ENCODE measurements around the gene HMOX1.

The HMOX1 gene

DNA sequence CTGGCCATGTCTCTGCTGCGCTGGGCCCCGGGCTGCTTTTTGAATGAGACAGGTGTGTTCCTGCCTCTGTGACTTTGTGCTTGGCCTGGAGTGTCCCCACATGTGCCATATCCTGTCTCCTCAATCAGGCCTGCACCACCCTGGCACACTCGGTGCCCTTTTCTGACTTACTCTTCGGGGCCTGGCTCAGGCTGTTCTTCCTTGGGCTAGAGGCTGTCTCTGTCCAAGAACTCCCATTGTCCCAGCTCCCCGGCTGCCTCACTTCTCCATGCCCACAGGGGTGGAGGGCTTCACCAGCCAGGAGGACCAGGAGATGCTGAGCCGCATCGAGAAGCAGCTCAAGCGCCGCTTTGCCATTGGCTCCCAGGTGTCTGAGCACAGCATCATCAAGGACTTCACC is 42.0 kb downstream of the HMOX1 start:
- Histone ChIP-seq H4K20me1 (ENCODE audit: insufficient read depth, low read length) (peaks cover 4% of the 10 kb centered on the region; the same call in 1 of the 2 replicates), H3K9me3 (replicated peaks; ENCODE audit: insufficient read depth, low read length) (no peaks in the 10 kb centered on the region), H3K27me3 (replicated peaks; ENCODE audit: insufficient read depth, low read length) (no peaks in the 10 kb centered on the region), H3K9ac (ENCODE audit: low read length) (no peak overlapping the region), H3K4me1 (ENCODE audit: low read length) (no peaks in the 10 kb centered on the region), H3F3A (ENCODE audit: insufficient read depth, low read length) (no peaks in the 10 kb centered on the region), H3K79me2 (ENCODE audit: low read length) (0 out of 2 replicates have a peak, but pooled peaks cover 5% of the 10 kb centered on the region), H2AFZ (ENCODE audit: low read length) (no peak overlapping the region), H3K4me2 (ENCODE audit: low read depth, low read length) (no peak overlapping the region), H3K9me2 (replicated peaks; ENCODE audit: insufficient read depth, low read length) (no peaks in the 10 kb centered on the region), H3K36me3 (replicated peaks; ENCODE audit: insufficient read depth, low read length) (peaks cover 2% of the 10 kb centered on the region), H3K27ac (ENCODE audit: low read length) (no peak overlapping the region), H3K4me3 (ENCODE audit: low read length) (no peak overlapping the region)
- no peak for DNase-seq
- TF ChIP-seq CTCF (IDR thresholded peaks at IDR 0.05; ENCODE audit: low read length) (no peak), EZH2phosphoT487 (IDR thresholded peaks at IDR 0.05; ENCODE audit: low read length) (no peak), EZH2 (optimal IDR thresholded peaks at IDR 0.05; ENCODE audit: low read depth, low read length) (no peak)

GRCh38 chr22:35424081-35424480 is 43.2 kb downstream of the HMOX1 start:
- TF ChIP-seq EZH2 (optimal IDR thresholded peaks at IDR 0.05; ENCODE audit: low read depth, low read length) (no peak), EZH2phosphoT487 (IDR thresholded peaks at IDR 0.05; ENCODE audit: low read length) (no peak), CTCF (IDR thresholded peaks at IDR 0.05; ENCODE audit: low read length) (no peak)
- H3K9me2 ChIP-seq (replicated peaks; ENCODE audit: insufficient read depth, low read length), result no peaks in the 10 kb centered on the region
- 0 out of 2 replicates have a peak, but pooled peaks cover 5% of the 10 kb centered on the region for H3K79me2 ChIP-seq (ENCODE audit: low read length)
- no peak overlapping the region for H2AFZ ChIP-seq (ENCODE audit: low read length)
- DNase-seq, result no peak
- H3K27me3 ChIP-seq (replicated peaks; ENCODE audit: insufficient read depth, low read length), result no peaks in the 10 kb centered on the region
- H3K9me3 ChIP-seq (replicated peaks; ENCODE audit: insufficient read depth, low read length), result no peaks in the 10 kb centered on the region
- H3F3A ChIP-seq (ENCODE audit: insufficient read depth, low read length), result no peaks in the 10 kb centered on the region
- no peaks in the 10 kb centered on the region for H3K4me1 ChIP-seq (ENCODE audit: low read length)
- H3K4me2 ChIP-seq (ENCODE audit: low read depth, low read length), result no peak overlapping the region
- H3K4me3 ChIP-seq (ENCODE audit: low read length), result no peak overlapping the region
- H4K20me1 ChIP-seq (ENCODE audit: insufficient read depth, low read length), result peaks cover 4% of the 10 kb centered on the region; the same call in 1 of the 2 replicates
- H3K36me3 ChIP-seq (replicated peaks; ENCODE audit: insufficient read depth, low read length), result peaks cover 2% of the 10 kb centered on the region
- H3K9ac ChIP-seq (ENCODE audit: low read length), result no peak overlapping the region
- no peak overlapping the region for H3K27ac ChIP-seq (ENCODE audit: low read length)

DNA sequence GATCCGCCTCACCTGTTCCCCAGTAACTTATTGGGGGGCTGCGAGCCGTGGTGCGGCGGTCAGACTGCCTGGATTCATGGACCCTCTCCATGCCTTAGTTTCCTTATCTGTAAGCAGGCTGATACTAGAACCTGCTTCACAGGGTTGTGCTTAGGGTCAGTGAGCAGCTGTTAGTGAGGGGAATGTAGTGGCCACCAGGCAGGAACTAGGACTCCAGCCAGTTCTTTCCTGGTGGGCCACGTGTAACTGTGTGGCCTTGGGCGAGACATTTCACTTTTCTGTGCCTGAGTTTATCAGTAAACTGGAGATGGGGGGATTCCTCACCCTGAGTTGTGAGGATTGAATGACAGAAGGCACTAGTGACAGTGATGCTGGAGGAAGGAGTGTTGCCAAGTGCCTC is 43.9 kb downstream of the HMOX1 start:
- no peak overlapping the region for H3K4me3 ChIP-seq (ENCODE audit: low read length)
- DNase-seq, result no peak
- H3K4me2 ChIP-seq (ENCODE audit: low read depth, low read length), result no peak overlapping the region
- H3K9ac ChIP-seq (ENCODE audit: low read length), result no peak overlapping the region
- H3K27ac ChIP-seq (ENCODE audit: low read length), result no peak overlapping the region
- peaks cover 2% of the 10 kb centered on the region for H3K36me3 ChIP-seq (replicated peaks; ENCODE audit: insufficient read depth, low read length)
- H2AFZ ChIP-seq (ENCODE audit: low read length), result no peak overlapping the region
- no peaks in the 10 kb centered on the region for H3K4me1 ChIP-seq (ENCODE audit: low read length)
- H3K9me3 ChIP-seq (replicated peaks; ENCODE audit: insufficient read depth, low read length), result no peaks in the 10 kb centered on the region
- no peak for TF ChIP-seq EZH2phosphoT487 (IDR thresholded peaks at IDR 0.05; ENCODE audit: low read length)
- no peak for TF ChIP-seq CTCF (IDR thresholded peaks at IDR 0.05; ENCODE audit: low read length)
- TF ChIP-seq EZH2 (optimal IDR thresholded peaks at IDR 0.05; ENCODE audit: low read depth, low read length), result no peak
- no peaks in the 10 kb centered on the region for H3F3A ChIP-seq (ENCODE audit: insufficient read depth, low read length)
- no peaks in the 10 kb centered on the region for H3K9me2 ChIP-seq (replicated peaks; ENCODE audit: insufficient read depth, low read length)
- H4K20me1 ChIP-seq (ENCODE audit: insufficient read depth, low read length), result peaks cover 4% of the 10 kb centered on the region; the same call in 1 of the 2 replicates
- H3K79me2 ChIP-seq (ENCODE audit: low read length), result 0 out of 2 replicates have a peak, but pooled peaks cover 5% of the 10 kb centered on the region
- H3K27me3 ChIP-seq (replicated peaks; ENCODE audit: insufficient read depth, low read length), result no peaks in the 10 kb centered on the region

All from MM.1S (cell line).